Hepatocyte (in vitro differentiated cells): ENCODE data around the gene RABGGTA.

ENCODE experiments used
- CTCF ChIP-seq: fragments of 200-600 bp; sonication (generic); IDR thresholded peaks from 2 replicates; pipeline ENCODE4 v1.5.1; 2016; ENCODE audit warnings: antibody characterized with exemption, mild to moderate bottlenecking; ENCODE audit not compliant: poor library complexity
- EZH2 ChIP-seq: fragments of 200-600 bp; sonication (generic); IDR thresholded peaks from 2 replicates; pipeline ENCODE4 v1.6.1; 2016; ENCODE audit warnings: antibody characterized with exemption, mild to moderate bottlenecking, borderline replicate concordance

- TF ChIP-seq CTCF (no peak), EZH2 (no peak)
Observed at GRCh38 chr14:24310265-24310645, 38.9 kb upstream of the RABGGTA start.
